HG03159 (cell line): ENCODE data around the gene NMB.

ENCODE experiments used
- ATAC-seq: cut with Tn5 transposase; IDR thresholded peaks from one replicate; pipeline ENCODE4 v1.9.1; 2021; ENCODE audit warnings: mild to moderate bottlenecking, moderate library complexity; ENCODE audit not compliant: unreplicated experiment

NMB gene

DNA sequence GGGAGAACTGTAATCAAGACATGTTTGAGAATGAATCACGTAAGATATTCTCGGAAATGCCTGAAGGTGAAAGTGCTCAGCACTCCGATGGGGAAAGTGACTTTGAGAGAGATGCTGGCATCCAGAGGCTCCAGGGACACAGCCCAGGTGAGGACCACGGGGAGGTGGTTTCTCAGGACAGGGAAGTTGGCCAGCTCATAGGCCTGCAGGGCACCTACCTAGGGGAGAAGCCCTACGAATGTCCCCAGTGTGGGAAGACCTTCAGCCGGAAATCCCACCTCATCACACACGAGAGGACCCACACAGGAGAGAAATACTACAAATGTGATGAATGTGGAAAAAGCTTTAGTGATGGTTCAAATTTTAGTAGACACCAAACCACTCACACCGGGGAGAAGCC, 37.4 kb downstream of the NMB start:
- no peak for ATAC-seq

DNA sequence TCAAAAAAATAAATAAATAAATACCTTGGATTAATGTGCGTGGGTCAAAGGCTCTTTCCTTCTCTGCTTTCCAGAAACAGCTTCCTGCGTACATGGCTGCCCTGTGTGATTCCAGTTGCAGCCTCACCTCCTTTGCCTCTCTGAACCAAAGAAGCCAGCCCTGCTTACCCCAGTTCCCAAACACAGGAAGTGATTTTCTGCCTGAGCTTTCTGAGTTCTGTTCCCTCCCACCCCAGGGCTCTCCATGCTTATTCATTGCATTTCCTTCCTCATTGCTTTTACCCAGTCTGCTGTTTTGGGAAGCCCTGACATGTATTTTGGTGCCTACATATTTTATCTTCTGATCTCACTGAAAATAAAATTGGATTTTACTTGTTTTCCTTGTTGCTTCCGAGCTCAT, 41.8 kb downstream of the NMB start:
- no peak for ATAC-seq

DNA sequence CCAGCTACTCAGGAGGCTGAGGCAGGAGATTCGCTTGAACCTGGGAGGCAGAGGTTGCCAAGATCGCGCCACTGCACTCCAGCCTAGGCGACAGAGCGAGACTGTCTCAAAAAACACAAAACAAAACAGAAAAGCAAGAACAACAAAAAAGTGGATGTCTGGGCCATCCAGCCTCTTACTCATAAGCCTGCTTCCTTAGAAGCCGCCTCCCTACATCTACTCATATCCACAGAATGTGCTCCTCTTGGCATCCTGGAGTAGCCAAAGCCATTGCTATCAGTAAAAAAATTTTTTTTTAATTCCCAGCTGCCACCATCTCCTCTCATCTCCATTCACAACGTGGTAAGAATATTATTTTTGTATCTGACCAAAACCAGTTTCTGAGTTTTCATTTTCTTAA, 46.4 kb downstream of the NMB start:
- ATAC-seq = no peak

DNA sequence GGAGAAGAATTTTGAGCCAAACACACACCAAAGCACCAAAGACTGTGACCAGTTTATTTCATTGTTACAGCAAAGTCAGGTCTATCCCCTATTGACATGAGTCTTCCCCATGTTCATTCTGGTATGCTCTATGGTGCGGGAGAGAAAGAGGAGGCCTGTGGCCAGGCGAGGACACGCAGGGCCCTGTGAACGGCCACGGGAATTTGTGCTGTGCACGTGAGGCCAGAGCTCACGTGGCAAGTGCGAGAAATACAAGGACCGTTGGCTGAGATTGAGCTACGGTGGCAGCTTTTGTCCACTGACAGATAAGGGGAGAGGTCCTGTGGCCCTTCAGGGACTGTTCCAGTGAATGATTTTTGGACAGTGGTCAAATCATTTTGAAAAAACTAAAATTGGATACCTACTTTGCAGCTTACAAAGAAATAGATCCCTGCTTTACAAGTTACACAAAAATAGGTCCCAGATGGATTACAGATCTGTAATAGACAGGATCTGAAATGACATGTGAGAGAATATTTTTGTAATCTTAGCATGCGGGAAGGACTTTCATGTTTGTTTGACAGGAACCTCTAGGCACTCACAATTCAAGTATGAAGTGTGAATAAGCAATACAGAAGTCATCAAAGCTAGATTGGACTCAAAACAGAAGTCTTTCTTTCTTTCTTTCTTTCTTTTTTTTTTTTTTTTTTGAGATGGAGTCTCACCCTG, 48.0 kb downstream of the NMB start:
- ATAC-seq = no peak

DNA sequence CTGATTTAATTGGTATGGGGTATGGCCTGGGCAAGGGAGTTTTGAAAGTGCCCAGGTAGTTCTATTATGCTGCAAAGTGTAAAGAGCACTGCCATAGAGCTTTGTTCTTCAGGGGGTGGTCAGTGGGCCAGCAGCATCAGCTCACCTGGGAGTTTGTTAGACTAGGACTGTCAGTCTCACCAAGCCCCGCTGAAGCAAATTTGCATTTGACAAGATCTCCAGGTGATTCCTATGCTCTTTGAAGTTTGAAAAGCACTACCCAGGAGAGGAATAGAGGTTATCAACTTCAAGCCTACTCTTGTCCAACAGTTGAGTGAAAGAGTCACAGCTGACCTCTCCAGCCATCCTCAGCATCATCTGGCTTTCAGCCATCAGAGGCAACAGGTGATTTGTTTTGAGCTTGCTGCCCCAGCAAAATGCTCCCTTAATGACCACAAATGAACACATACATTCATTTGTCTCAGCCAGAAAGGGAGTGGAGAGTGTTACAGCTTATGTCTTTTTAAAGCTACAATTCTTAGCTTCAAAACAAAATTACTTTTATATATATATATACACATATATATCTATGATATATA, 49.2 kb downstream of the NMB start:
- no peak for ATAC-seq

DNA sequence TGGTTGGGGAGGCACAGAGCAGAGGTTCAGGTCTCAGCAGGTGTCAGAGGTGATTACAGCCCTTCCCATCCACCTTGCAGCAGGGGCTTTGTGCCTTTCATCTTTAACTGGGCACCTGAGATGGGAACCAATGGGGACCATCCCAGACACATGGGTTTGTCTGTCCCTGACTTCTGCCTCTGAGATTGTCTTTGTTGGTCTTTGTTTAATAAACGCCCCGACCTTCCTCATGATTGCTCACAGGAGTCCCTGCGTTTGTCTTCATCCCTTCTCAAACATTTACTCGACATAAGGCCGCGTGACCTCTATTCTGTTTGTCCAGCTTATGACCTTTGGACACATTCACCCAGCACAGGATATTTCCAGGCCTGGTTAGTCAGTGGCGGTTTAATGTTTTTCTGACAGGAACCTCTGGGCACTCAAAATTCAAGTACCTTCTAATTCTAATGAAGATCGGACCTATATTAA, 51.3 kb downstream of the NMB start:
- no peak for ATAC-seq

DNA sequence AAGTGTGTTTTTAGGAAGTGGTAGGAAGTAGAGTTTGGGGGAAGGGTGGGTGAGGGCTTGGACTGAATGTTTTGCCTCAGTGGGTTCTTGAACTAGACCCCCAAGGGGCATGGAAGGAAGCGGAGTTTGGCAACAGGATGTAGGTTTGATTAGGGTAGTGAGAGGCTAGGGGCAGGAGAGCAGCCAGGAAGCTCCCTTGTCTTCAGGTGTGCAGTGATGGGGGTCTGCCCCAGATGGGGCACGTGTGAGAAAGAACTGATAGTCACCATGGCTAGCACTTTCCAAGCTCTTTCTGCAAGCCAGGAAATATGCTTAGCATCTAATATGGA, 52.5 kb downstream of the NMB start:
- ATAC-seq = no peak
